DMS79 treated with DMSO at 0.1 percent for 48 hours (cell line): Measurements from ENCODE around the gene IGLL1.

ENCODE experiments used
- DNase-seq: peaks from one replicate; lab custom pipeline; 2025; lab: John Stamatoyannopoulos, UW

Gene IGLL1

GRCh38 chr22:23527971-23528740 is 51.9 kb downstream of the IGLL1 start:
- no peak for DNase-seq

DNA sequence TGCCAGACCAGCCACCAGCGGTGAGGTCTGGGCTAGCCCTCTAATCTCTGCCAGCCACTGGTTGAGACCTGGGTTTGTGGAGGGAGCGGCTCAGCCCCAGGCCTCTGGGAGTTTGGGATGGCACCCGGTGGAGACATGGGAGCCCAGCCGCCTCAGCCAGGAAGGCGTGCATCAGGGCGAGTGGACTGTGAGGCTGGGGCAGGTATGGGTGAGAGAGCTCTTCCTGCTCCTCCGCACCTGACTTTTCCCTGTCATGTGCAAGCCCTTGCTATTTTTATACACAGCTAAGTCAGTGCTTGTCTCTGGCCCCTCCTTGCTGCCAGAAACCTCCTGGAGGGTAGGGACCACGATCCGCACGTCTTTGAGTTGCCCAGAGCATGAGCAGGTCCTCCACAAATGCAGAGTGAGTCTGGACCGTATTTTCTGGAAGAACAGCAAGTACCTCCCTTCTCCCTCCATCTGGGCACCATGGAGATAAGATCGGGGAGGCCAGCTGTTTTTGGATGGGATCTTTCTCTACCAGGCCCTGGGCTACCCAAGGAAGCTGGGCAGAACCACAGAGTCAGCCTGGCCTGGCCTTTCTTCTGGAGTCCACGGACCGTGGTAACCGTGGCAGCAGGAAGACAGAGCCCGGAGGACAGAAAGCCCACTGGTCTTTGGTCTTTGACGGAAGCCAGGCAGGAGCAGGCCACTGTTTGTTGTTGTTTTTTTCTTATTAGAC is 53.3 kb downstream of the IGLL1 start:
- no peak for DNase-seq

GRCh38 chr22:23525510-23525909 is 54.6 kb downstream of the IGLL1 start:
- no peak for DNase-seq

- DNase-seq = no peak
Measured at GRCh38 chr22:23524226-23524625, 55.9 kb downstream of the IGLL1 start.

DNA sequence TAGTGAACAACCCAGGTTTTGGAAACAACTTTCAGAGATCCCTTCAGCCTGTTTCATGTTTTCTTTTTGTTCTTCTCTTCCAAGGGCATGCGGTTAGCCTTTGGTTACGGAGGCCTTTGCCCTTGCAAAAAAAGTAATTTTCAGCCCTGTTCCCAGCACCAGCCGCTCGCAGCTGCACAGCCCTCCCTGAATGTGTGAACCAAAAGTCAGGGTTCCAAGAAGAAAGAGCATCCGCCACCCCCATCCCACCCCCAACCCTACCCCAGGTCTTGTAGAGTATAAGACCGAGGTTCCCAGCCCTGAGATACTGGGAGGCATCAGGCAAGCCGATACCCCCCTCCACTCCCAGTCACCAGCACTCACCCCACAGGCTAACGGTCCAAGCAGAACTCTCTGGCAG is 56.4 kb downstream of the IGLL1 start:
- no peak for DNase-seq
